ENCODE results near the gene DAPL1.

- no peak for TF ChIP-seq POLR2A (IDR thresholded peaks at IDR 0.05)
- TF ChIP-seq CTCF (IDR thresholded peaks at IDR 0.05), result no peak
- no peak for TF ChIP-seq EP300 (IDR thresholded peaks at IDR 0.05)
Measured at GRCh38 chr2:158772306-158773078, 22.6 kb upstream of the DAPL1 start.
